Stimulated activated naive CD8-positive, alpha-beta T cell treated with anti-CD3 and anti-CD28 coated beads, Interleukin-15, Interleukin-2, amounts not matched to agents 100 U/mL and 50 U/mL, for 24 hours (primary cell): ENCODE measurements around the gene CCM2L.
"Not testable (repeated sequence)": the region's sequence is repeated elsewhere in the genome, so short reads cannot be mapped to it uniquely, and the experiment has no call there.

ENCODE experiments used
- ATAC-seq: fragments of 150-1000 bp; cut with Tn5 transposase; one replicate; pipeline ENCODE4 v1.10.0; 2021
- DNase-seq: peaks from one replicate; pipeline ENCODE4 v3.0.0; 2021

Gene CCM2L

DNA sequence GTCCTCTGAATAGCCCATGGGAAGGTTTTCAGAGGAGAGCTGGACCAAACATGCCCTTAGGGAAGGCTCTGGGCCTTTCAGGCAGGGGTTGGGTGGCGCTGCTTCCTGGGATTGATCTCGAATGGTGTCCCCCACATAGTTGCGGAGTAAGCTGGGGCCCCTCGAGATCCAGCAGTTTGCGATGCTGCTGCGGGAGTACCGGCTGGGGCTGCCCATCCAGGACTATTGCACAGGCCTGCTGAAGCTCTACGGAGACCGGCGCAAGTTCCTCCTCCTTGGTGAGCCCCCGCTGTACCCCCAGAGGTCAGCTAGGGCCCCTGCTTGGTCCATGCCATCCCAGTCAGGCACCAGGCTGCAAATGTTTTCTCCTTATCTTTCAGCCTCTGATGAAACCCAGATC, 19.3 kb downstream of the CCM2L start:
- ATAC-seq (no peak), DNase-seq (no peak)

- DNase-seq (peak; percentile 73), ATAC-seq (peak; percentile 61)
Observed at GRCh38 chr20:32031007-32031958, 21.0 kb downstream of the CCM2L start.

DNA sequence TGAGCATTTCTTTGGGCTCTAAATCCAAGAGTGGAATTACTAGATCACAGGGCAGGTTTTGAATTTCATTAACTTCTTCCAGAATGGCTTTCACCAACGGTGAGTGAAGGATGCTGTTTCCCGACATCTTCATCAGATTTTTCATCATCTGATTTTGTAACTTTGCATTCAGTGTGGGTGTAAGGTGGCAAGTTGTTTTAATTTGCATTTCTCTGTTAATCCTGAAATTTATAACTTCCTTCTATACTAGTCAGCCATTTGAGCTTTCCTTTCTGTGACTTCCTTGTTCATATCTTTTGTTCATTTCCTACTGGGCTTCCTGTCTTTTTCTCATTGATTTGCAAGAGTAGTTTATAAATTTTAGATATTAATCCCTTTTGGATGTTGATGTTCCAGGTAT, 23.1 kb downstream of the CCM2L start:
- no peak for ATAC-seq
- DNase-seq = no peak

- not testable (repeated sequence) for DNase-seq, ATAC-seq
Observed at GRCh38 chr20:32033721-32034120, 23.5 kb downstream of the CCM2L start.

DNA sequence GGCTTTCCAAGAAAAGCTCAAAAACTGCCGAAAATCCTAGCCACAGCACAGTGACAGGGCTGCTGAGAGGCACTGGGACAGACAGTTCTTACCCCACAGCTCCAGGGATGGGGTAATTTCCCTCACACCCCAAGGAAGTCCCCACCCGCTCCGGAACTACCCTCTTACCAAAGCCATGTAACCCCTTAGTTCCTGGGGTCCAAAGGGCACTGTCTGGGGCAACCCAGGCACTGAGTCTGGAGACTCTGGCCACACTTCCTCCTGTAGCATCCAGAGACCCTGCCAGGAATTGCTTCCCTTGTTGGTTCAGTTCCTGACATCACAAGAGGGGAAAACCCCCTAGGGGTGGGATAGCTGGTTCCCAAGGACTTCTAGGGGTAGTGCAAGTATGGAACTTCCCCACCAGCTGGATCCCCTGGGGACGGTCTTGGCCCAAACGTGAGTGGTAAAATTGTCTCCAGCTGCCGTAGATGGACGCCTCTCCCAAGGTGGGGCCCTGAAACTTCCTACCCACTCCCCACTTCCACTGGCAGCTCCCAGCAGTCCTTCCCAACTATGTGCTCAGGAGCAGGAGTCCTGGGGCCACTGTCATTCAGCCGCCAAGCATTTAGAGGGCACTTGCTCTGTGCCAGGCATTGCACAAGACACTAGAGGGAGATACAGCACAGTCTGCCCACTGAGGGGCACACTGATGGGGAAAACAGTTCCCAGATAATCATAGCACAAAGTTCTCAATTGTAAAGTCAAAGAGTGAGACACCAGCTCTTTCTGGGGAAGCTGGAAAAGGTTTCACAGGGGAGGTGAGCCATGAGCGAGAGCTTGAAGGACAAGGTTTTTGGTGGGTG, 24.6 kb downstream of the CCM2L start:
- ATAC-seq (no peak), DNase-seq (no peak)

DNA sequence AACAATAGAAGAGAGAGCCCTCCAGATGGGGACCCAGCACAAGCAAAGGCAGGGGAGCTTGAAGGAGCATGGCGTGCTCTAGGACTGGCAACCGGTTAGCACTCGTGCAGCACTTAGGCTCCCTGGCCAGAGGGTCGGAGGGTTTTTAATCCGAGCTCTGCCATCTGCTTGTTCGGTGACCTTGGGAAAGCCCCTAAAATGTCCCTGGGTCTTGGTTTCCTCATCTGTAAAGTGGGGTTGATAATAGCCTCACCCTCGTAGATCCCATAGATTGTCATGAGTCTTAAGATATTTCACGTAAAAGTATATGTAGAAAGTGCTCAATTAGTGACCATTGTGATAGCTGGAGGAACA, 25.2 kb downstream of the CCM2L start:
- DNase-seq (no peak), ATAC-seq (no peak)

DNA sequence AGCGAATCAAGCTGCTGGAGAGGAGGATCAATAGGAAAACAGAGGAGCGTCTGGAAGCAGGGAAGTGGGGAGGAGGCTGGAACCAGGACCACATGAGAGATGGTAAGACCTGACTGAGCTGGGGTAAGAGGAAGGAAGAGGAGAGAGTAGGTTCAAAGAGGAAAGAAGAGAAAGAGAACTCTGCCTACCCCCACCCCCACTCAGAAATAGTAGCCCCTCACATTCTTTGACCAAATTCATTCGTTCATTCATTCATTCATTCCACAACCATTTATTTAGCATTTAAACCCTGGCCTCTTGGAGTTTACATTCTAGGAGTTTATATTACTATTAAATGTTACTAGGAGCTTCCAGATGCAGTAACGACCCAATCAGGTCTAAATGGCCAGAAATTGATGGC, 26.0 kb downstream of the CCM2L start:
- DNase-seq = no peak
- no peak for ATAC-seq

GRCh38 chr20:32036716-32037485, 26.7 kb downstream of the CCM2L start:
- DNase-seq = no peak

DNA sequence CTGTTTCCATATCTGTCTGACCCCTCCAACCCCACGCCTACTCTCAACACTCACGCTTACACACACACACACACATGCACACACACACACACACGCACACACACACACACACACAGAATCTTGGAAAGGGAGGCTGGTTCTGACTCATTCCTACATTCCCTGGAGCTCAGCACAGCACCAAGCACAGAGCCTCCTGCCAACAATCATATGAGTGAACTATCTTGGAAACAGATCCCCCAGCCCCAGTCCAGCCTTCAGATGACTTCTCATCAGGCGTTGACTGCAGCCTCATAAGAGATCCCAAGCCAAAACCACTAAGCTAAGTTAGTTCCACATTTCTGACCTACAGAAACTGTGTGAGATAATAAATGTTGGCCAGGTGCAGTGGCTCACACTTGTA, 27.7 kb downstream of the CCM2L start:
- DNase-seq (no peak), ATAC-seq (no peak)

More at GRCh38 chr20:32036716-32037485, 26.7 kb downstream of the CCM2L start:
- no peak for ATAC-seq

DNA sequence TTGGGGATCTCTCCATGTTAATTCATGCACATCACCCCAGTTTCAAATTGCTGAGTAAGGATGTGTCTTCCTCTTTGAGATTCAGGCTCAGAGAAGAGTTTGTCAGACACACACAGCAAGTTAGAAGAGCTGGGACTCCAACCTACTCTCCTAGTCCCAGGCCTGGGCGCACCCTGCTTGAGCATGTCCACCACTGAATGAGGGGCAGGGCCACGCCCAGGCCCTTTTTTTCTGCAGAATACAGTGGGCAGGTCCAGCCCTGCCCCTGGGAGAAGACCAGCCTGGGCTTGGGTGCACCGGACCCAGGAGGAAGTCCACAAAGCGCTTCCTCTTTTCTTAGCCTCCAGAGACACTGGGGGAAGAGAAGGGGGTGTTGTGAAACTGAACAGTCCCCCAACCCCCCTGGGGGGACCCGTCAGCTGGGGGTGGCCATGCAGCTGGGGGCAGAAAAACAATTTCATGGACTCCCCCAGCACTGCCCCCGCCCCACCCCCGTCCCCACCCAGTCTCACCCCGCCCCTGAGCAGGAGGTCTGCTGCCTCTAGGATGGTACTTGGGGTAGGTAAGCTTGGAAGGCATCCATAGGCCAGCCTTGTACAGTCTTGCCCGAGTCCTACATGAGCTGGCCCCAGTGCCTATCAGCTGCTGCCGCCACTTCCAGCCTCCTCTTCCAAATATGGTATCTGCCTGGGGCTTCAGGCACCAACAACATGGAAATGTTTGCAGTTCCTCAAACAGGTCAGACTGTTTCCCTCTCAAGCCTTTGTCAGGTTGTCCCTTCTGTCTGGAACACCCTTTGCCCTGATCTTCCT, 30.1 kb downstream of the CCM2L start:
- ATAC-seq (peak; percentile 55), DNase-seq (peak; percentile 16)

GRCh38 chr20:32045999-32046398, 35.8 kb downstream of the CCM2L start:
- ATAC-seq (no peak), DNase-seq (no peak)

- ATAC-seq (no peak), DNase-seq (no peak)
Observed at GRCh38 chr20:32050324-32050841, 40.1 kb downstream of the CCM2L start.

DNA sequence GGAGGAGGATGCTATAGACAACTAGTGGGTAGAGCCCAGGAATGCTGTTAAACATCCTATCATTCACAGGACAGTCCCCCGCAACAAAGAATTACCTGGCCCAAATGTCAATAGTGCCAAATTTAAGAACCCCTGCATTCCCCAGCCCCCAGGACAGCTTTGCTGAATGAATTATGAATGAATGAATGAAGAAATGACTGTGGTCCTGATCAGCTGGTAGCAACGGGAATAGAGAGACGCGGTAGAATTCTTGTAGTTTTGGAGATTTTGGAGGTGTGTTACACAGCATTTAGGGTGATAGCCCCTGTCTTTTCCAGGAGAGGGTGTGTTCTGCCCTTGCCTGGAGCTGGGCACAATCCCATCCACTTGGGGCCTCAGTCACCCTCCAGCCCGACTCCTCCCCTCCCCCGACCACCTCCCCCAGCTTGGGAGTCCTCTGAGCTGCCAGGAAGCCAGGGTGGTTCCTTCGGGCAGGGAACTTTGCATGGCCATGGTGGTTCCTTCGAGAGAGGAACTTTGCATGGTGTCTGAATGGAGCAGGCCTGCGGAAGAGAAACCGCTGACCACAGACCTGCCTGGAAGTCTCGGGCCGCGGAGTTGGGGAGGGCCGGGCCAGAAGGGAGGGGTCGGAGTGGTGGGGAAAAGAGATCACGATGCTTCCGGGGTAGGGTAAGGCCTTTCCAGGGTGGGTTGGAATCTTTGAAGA, 40.8 kb downstream of the CCM2L start:
- DNase-seq (no peak), ATAC-seq (peak; percentile 24)

DNA sequence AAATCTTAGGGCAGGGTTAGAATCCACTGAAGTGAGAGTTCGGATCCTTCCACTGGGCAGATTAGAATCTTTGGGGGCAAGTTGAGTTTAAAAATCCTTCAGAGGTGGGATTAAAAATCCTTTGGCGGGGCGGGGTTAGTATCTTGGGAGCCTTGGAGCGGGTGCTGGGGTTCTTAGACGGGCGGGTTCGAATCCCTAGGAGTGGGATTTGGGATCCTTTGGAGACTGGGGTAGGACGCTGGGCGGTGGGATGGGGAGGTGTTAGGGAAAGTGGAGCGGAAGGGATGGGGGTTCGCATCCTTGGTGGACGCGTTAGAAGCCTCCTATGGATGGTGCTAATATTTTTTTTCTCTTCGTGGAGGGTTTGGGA, 41.5 kb downstream of the CCM2L start:
- no peak for DNase-seq
- ATAC-seq = no peak

GRCh38 chr20:32052090-32052777, 42.0 kb downstream of the CCM2L start, which contains the start of gene HCK:
Gene HCK (plus strand): TSS chr20:32052242.
- peak; percentile 21 for DNase-seq
- no peak for ATAC-seq

GRCh38 chr20:32052778-32053362, 42.6 kb downstream of the CCM2L start:
- peak; percentile 24 for DNase-seq
- peak; percentile 47 for ATAC-seq

- DNase-seq = no peak
- no peak for ATAC-seq
Observed at GRCh38 chr20:32053648-32054047, 43.4 kb downstream of the CCM2L start.

GRCh38 chr20:32056708-32057483, 46.7 kb downstream of the CCM2L start:
- ATAC-seq (no peak), DNase-seq (no peak)
